ENCODE results near the gene PLEKHH3. TPM values are rescaled to one million over a fixed set of nuclear protein-coding genes. Genes with fewer than 3 reads are reported as not detected.
A peak's percentile ranks its signal among the peaks of the same experiment; 100 is the strongest.

The PLEKHH3 gene
- total RNA-seq, 5 donors from 2014 or later (not counting 1 experiment from before 2014, with no cell fraction given), result 0.13 to 2.5 (median 0.58) TPM

- no peak overlapping the region for H3K4me3 Mint-ChIP-seq
- POLR2A ChIA-PET, result no interaction called here
Measured at GRCh38 chr17:42653179-42654124, 23.3 kb downstream of the PLEKHH3 start.

GRCh38 chr17:42651392-42651791 is 25.4 kb downstream of the PLEKHH3 start:
- H3K4me3 ChIP-seq (ENCODE audit: control insufficient read depth in 1 of 2, extremely low read depth in 1 of 2, low read length in 1 of 2), result no peak overlapping the region
- WGBS (ENCODE audit: insufficient coverage), result no CpG with 5 or more reads among the region's 4 CpGs
- Mint-ChIP-seq H3K27ac (no peak overlapping the region), H3K4me3 (no peak overlapping the region), H3K4me1 (peaks cover 0 to 6% (median 5%) of the 10 kb centered on the region in 3 donors), H3K9me3 (no peaks in the 10 kb centered on the region), H3K36me3 (no peaks in the 10 kb centered on the region), H3K27me3 (peaks cover 12 to 16% of the 10 kb centered on the region in 2 donors)
- no peak overlapping the region for H3K27ac ChIP-seq (ENCODE audit: low read length)
- H3K9me3 ChIP-seq, result no peaks in the 10 kb centered on the region
- ChIA-PET POLR2A (no interaction called here), CTCF (interaction anchor here in 1 of 2 donors (0.7 kb wide), 1 partner anchor 34 kb away, joined by 6 read pairs; no protein-coding TSS in a partner anchor)
- DNase-seq (no peak), ATAC-seq (replicated peaks in 1 of 4) (no peak)
- H3K27me3 ChIP-seq (replicated peaks in 1 of 2; ENCODE audit: control insufficient read depth in 2 of 2, extremely low read depth in 1 of 2, insufficient read depth in 2 of 2, low read length in 1 of 2), result peaks cover 2 to 26% of the 10 kb centered on the region in 2 experiments
- H3K4me1 ChIP-seq (ENCODE audit: control insufficient read depth in 1 of 2, extremely low read depth in 1 of 2, insufficient read depth in 2 of 2, low read length in 2 of 2), result peaks cover 0 to 6% of the 10 kb centered on the region in 2 experiments
- H3K36me3 ChIP-seq (ENCODE audit: control insufficient read depth in 2 of 2, extremely low read depth in 1 of 2, insufficient read depth in 1 of 2, low read length in 1 of 2), result no peaks in the 10 kb centered on the region

More at GRCh38 chr17:42653179-42654124, 23.3 kb downstream of the PLEKHH3 start:
- no peak for ATAC-seq (replicated peaks in 1 of 4)
- peaks cover 12 to 16% of the 10 kb centered on the region in 2 donors for H3K27me3 Mint-ChIP-seq
- no peaks in the 10 kb centered on the region for H3K9me3 Mint-ChIP-seq
- WGBS (ENCODE audit: insufficient coverage), result 34% methylated on average over 23 of the region's 42 CpGs
- Histone ChIP-seq H3K4me1 (ENCODE audit: control insufficient read depth in 1 of 2, extremely low read depth in 1 of 2, insufficient read depth in 2 of 2, low read length in 2 of 2) (peaks cover 0 to 7% of the 10 kb centered on the region in 2 experiments), H3K4me3 (ENCODE audit: control insufficient read depth in 1 of 2, extremely low read depth in 1 of 2, low read length in 1 of 2) (peak overlapping the region in 1 of 2 donors; percentile 3), H3K9me3 (no peaks in the 10 kb centered on the region), H3K27ac (ENCODE audit: low read length) (no peak overlapping the region), H3K36me3 (ENCODE audit: control insufficient read depth in 2 of 2, extremely low read depth in 1 of 2, insufficient read depth in 1 of 2, low read length in 1 of 2) (no peaks in the 10 kb centered on the region), H3K27me3 (replicated peaks in 1 of 2; ENCODE audit: control insufficient read depth in 2 of 2, extremely low read depth in 1 of 2, insufficient read depth in 2 of 2, low read length in 1 of 2) (peaks cover 2 to 26% of the 10 kb centered on the region in 2 experiments)
- no peak overlapping the region for H3K27ac Mint-ChIP-seq
- H3K4me1 Mint-ChIP-seq, result peaks cover 5 to 12% (median 11%) of the 10 kb centered on the region in 3 donors
- no peak for DNase-seq
- H3K36me3 Mint-ChIP-seq, result no peaks in the 10 kb centered on the region
- CTCF ChIA-PET, result no interaction called here

- Mint-ChIP-seq H3K27ac (no peak overlapping the region), H3K4me3 (no peak overlapping the region), H3K4me1 (no peaks in the 10 kb centered on the region), H3K36me3 (no peaks in the 10 kb centered on the region), H3K9me3 (no peaks in the 10 kb centered on the region), H3K27me3 (peaks cover 6 to 11% of the 10 kb centered on the region in 2 donors)
- Histone ChIP-seq H3K4me1 (ENCODE audit: control insufficient read depth in 1 of 2, extremely low read depth in 1 of 2, insufficient read depth in 2 of 2, low read length in 2 of 2) (no peaks in the 10 kb centered on the region), H3K27me3 (replicated peaks in 1 of 2; ENCODE audit: control insufficient read depth in 2 of 2, extremely low read depth in 1 of 2, insufficient read depth in 2 of 2, low read length in 1 of 2) (peaks cover 2 to 5% of the 10 kb centered on the region in 2 experiments), H3K36me3 (ENCODE audit: control insufficient read depth in 2 of 2, extremely low read depth in 1 of 2, insufficient read depth in 1 of 2, low read length in 1 of 2) (no peaks in the 10 kb centered on the region), H3K9me3 (no peaks in the 10 kb centered on the region), H3K4me3 (ENCODE audit: control insufficient read depth in 1 of 2, extremely low read depth in 1 of 2, low read length in 1 of 2) (no peak overlapping the region), H3K27ac (ENCODE audit: low read length) (no peak overlapping the region)
- ChIA-PET POLR2A (interaction anchor here in 1 of 2 donors (0.6 kb wide), 1 partner anchor 19 kb away, joined by 3 read pairs; no protein-coding TSS in a partner anchor), CTCF (interaction anchor here in 1 of 2 donors (0.7 kb wide), 1 partner anchor 32 kb away, joined by 3 read pairs; no protein-coding TSS in a partner anchor)
- DNase-seq, result no peak
- no peak for ATAC-seq (replicated peaks in 1 of 4)
- WGBS (ENCODE audit: insufficient coverage), result 71% methylated on average over 5 of the region's 5 CpGs
Measured at GRCh38 chr17:42647778-42648177, 29.0 kb downstream of the PLEKHH3 start.

- 75% methylated on average over 1 of the region's 2 CpGs for WGBS (ENCODE audit: insufficient coverage)
- Histone ChIP-seq H3K4me3 (ENCODE audit: control insufficient read depth in 1 of 2, extremely low read depth in 1 of 2, low read length in 1 of 2) (no peak overlapping the region), H3K36me3 (ENCODE audit: control insufficient read depth in 2 of 2, extremely low read depth in 1 of 2, insufficient read depth in 1 of 2, low read length in 1 of 2) (no peaks in the 10 kb centered on the region), H3K4me1 (ENCODE audit: control insufficient read depth in 1 of 2, extremely low read depth in 1 of 2, insufficient read depth in 2 of 2, low read length in 2 of 2) (no peaks in the 10 kb centered on the region), H3K27ac (ENCODE audit: low read length) (no peak overlapping the region), H3K9me3 (no peaks in the 10 kb centered on the region), H3K27me3 (replicated peaks in 1 of 2; ENCODE audit: control insufficient read depth in 2 of 2, extremely low read depth in 1 of 2, insufficient read depth in 2 of 2, low read length in 1 of 2) (peaks cover 0 to 8% of the 10 kb centered on the region in 2 experiments)
- ATAC-seq (replicated peaks in 1 of 4) (no peak), DNase-seq (no peak)
- Mint-ChIP-seq H3K27ac (no peak overlapping the region), H3K9me3 (no peaks in the 10 kb centered on the region), H3K27me3 (peaks cover 3 to 15% of the 10 kb centered on the region in 2 donors), H3K4me1 (no peaks in the 10 kb centered on the region), H3K36me3 (no peaks in the 10 kb centered on the region), H3K4me3 (no peak overlapping the region)
- ChIA-PET CTCF (no interaction called here), POLR2A (no interaction called here)
Measured at GRCh38 chr17:42642336-42642735, 34.5 kb downstream of the PLEKHH3 start.

- POLR2A ChIA-PET, result interaction anchor here in 1 of 2 donors (0.6 kb wide), 1 partner anchor 112 kb away, joined by 4 read pairs; no protein-coding TSS in a partner anchor
- Mint-ChIP-seq H3K27me3 (peaks cover 3 to 12% of the 10 kb centered on the region in 2 donors), H3K4me3 (no peak overlapping the region), H3K4me1 (no peaks in the 10 kb centered on the region), H3K36me3 (no peaks in the 10 kb centered on the region), H3K9me3 (no peaks in the 10 kb centered on the region), H3K27ac (no peak overlapping the region)
- Histone ChIP-seq H3K27me3 (replicated peaks in 1 of 2; ENCODE audit: control insufficient read depth in 2 of 2, extremely low read depth in 1 of 2, insufficient read depth in 2 of 2, low read length in 1 of 2) (peaks cover 0 to 8% of the 10 kb centered on the region in 2 experiments), H3K36me3 (ENCODE audit: control insufficient read depth in 2 of 2, extremely low read depth in 1 of 2, insufficient read depth in 1 of 2, low read length in 1 of 2) (no peaks in the 10 kb centered on the region), H3K9me3 (no peaks in the 10 kb centered on the region), H3K4me3 (ENCODE audit: control insufficient read depth in 1 of 2, extremely low read depth in 1 of 2, low read length in 1 of 2) (no peak overlapping the region), H3K27ac (ENCODE audit: low read length) (no peak overlapping the region), H3K4me1 (ENCODE audit: control insufficient read depth in 1 of 2, extremely low read depth in 1 of 2, insufficient read depth in 2 of 2, low read length in 2 of 2) (no peaks in the 10 kb centered on the region)
- ATAC-seq (replicated peaks in 1 of 4) (no peak), DNase-seq (no peak)
- CTCF ChIA-PET, result no interaction called here
- no CpG with 5 or more reads among the region's 4 CpGs for WGBS (ENCODE audit: insufficient coverage)
Measured at GRCh38 chr17:42640121-42640520, 36.7 kb downstream of the PLEKHH3 start.

GRCh38 chr17:42639525-42640113 is 37.2 kb downstream of the PLEKHH3 start:
- no peaks in the 10 kb centered on the region for H3K36me3 Mint-ChIP-seq
- no peaks in the 10 kb centered on the region for H3K4me1 Mint-ChIP-seq
- H3K27me3 Mint-ChIP-seq, result peaks cover 3 to 12% of the 10 kb centered on the region in 2 donors
- DNase-seq (no peak), ATAC-seq (replicated peaks in 1 of 4) (no peak)
- H3K4me3 Mint-ChIP-seq, result no peak overlapping the region
- Histone ChIP-seq H3K4me3 (ENCODE audit: control insufficient read depth in 1 of 2, extremely low read depth in 1 of 2, low read length in 1 of 2) (no peak overlapping the region), H3K9me3 (no peaks in the 10 kb centered on the region), H3K4me1 (ENCODE audit: control insufficient read depth in 1 of 2, extremely low read depth in 1 of 2, insufficient read depth in 2 of 2, low read length in 2 of 2) (no peaks in the 10 kb centered on the region), H3K27me3 (replicated peaks in 1 of 2; ENCODE audit: control insufficient read depth in 2 of 2, extremely low read depth in 1 of 2, insufficient read depth in 2 of 2, low read length in 1 of 2) (peaks cover 0 to 8% of the 10 kb centered on the region in 2 experiments), H3K27ac (ENCODE audit: low read length) (no peak overlapping the region), H3K36me3 (ENCODE audit: control insufficient read depth in 2 of 2, extremely low read depth in 1 of 2, insufficient read depth in 1 of 2, low read length in 1 of 2) (no peaks in the 10 kb centered on the region)
- ChIA-PET CTCF (no interaction called here), POLR2A (interaction anchor here in 1 of 2 donors (0.6 kb wide), 1 partner anchor 112 kb away, joined by 4 read pairs; no protein-coding TSS in a partner anchor)
- 79% methylated on average over 4 of the region's 7 CpGs for WGBS (ENCODE audit: insufficient coverage)
- no peaks in the 10 kb centered on the region for H3K9me3 Mint-ChIP-seq
- no peak overlapping the region for H3K27ac Mint-ChIP-seq

Data from T-cell (primary cell).